ENCODE data around the gene RTL10.
A peak's percentile ranks its signal among the peaks of the same experiment; 100 is the strongest.

RTL10 gene
- total RNA-seq = 18.8 to 74.7 (median 25.4) reads per million in 9 experiments

DNA sequence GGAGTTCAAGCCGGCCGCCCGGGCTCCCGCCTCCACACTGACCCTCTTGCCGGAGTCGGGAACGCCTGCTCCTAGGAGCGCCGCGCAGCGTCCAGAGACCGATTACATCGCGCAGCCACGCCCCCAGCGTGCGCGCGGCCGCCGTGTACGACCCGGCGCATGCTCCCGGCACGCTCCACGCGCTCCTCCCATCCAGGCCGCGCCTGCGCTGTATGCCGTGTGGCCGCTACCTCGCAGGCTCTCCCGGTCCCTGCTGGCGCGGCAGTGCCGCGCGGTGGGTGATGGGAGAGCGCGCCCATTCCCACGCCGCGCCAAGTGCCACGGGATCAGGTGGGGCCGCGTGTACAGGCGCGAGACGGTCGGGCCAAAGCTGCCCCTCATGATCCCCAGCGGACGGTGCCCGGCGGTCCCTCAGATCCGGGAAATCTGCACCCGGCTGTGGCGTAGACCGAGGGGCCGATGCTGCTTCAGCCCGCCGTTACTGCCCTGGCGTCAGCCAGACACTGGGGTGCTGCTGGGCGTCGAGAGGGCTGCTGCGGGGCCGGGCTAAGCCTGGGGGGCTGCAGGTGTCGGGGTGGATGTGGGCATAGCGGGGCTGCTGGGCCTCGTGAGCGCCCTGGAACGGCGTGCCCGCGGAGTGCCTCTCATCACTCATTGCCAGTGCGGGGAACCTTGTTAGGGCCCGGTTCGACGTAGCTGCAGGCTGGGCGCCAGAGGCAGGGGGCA, at the start of gene RTL10, which contains the start of gene GNB1L:
RTL10 (minus strand) TSS at position 97 of the 726 bp plus-strand sequence. CDS start 2,613 bp downstream, outside the sequence.
GNB1L (minus strand) TSS at position 97 of the 726 bp plus-strand sequence. CDS start 33,519 bp downstream, outside the sequence.
- peak within 1 kb of the TSS; percentile 92 to 94 for H3K27ac Mint-ChIP-seq
- H3K36me3 Mint-ChIP-seq (ENCODE audit: insufficient read depth) = peaks cover 12% of the 10 kb centered on the region
- H3K9me3 Mint-ChIP-seq = no peaks in the 10 kb centered on the region
- peak within 1 kb of the TSS; percentile 96 to 97 for H3K4me3 Mint-ChIP-seq
- H3K4me1 Mint-ChIP-seq (ENCODE audit: low read depth in 2 of 2) = peaks cover 35 to 39% of the 10 kb centered on the region in 2 donors
- H3K27me3 Mint-ChIP-seq = no peaks in the 10 kb centered on the region
- peak; percentile 90 for ATAC-seq (replicated peaks)
- peak; percentile 92 to 95 (median 92) for DNase-seq

DNA sequence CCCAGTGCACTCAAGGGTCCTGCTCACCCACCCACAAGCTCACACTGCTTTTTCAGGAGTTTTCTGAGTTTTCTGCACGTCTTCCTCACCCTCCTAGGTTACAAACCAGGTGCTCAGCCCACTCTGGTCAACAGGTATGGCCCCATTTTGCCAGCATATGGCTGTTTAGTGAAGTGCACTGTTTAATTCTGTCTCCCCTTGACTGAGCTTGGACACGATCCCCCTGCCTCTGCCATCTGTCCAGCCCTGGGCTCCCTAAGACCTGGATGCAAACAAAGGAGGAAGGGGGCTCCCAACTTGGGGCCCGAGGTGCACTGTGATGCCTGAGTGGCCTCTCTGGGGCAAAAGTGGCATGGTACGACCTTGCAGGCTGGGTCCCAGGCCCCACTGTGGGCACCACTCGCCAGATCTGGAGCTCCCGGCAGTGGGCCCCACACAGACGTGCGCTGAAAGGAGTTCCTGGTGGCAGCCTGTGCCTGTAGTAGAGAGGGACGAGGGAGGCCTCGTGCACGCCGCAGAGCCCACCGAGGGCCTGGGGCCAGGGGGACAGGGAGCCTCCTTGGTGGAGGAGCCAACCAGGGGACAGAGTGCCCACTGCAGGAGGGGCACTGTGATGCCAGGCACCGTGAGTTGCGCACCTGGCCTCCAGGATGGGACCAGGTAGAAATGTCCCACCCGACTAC, 49.6 kb upstream of the RTL10 start:
- Mint-ChIP-seq H3K4me3 (no peak overlapping the region), H3K27me3 (no peaks in the 10 kb centered on the region), H3K36me3 (ENCODE audit: insufficient read depth) (no peaks in the 10 kb centered on the region), H3K27ac (no peak overlapping the region), H3K4me1 (ENCODE audit: low read depth in 2 of 2) (no peaks in the 10 kb centered on the region), H3K9me3 (no peaks in the 10 kb centered on the region)
- no peak for ATAC-seq (replicated peaks)
- no peak for DNase-seq

DNA sequence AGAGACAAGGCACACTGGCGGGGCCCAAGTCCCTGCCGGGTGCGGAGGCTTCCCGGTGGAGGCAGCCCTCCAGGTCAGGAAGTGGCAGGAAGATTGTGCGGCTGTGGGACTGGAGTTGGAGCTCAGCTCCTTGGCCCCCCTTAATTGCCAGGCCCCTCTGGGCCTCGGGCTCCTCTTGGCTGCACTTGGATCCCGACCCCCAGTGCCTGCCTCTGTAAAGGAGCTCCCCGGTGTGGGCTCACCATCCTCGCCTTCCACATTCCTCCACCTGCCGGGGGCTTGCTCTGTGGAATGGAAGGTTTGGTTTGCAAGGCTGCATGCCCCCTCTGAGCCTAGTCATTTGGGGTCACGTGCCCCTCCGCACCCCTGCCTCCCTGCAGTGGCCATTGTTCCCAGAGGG, 48.8 kb upstream of the RTL10 start:
- Mint-ChIP-seq H3K4me3 (no peak overlapping the region), H3K4me1 (ENCODE audit: low read depth in 2 of 2) (no peaks in the 10 kb centered on the region), H3K27ac (no peak overlapping the region), H3K27me3 (no peaks in the 10 kb centered on the region), H3K36me3 (ENCODE audit: insufficient read depth) (no peaks in the 10 kb centered on the region), H3K9me3 (no peaks in the 10 kb centered on the region)
- ATAC-seq (replicated peaks) (no peak), DNase-seq (no peak)

DNA sequence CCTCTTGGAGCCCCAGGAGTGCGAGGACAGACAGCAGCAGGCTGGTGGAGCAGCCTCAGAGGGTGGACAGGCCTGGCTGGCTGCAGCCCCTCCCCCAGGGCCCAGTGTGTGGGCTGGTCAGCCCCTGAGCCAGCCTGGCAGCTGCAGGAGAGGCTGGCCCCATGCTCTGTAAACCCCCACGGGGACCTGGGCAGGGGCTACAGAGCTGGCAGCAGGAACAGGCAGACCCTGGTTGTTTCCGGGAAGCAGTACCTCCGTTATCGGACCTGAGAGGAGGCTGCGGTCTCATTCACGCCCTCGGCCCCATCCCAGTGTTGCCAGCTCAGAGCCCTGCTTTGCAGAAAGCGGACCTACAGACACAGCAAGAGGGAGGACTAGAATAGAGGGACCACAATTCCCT, 48.4 kb upstream of the RTL10 start:
- no peaks in the 10 kb centered on the region for H3K36me3 Mint-ChIP-seq (ENCODE audit: insufficient read depth)
- ATAC-seq (replicated peaks) (no peak), DNase-seq (no peak)
- H3K27me3 Mint-ChIP-seq = no peaks in the 10 kb centered on the region
- H3K9me3 Mint-ChIP-seq = no peaks in the 10 kb centered on the region
- H3K4me1 Mint-ChIP-seq (ENCODE audit: low read depth in 2 of 2) = no peaks in the 10 kb centered on the region
- H3K4me3 Mint-ChIP-seq = no peak overlapping the region
- no peak overlapping the region for H3K27ac Mint-ChIP-seq

GRCh38 chr22:19902245-19902715, 47.6 kb upstream of the RTL10 start:
- Mint-ChIP-seq H3K4me3 (no peak overlapping the region), H3K27ac (no peak overlapping the region), H3K4me1 (ENCODE audit: low read depth in 2 of 2) (no peaks in the 10 kb centered on the region), H3K9me3 (no peaks in the 10 kb centered on the region), H3K36me3 (ENCODE audit: insufficient read depth) (no peaks in the 10 kb centered on the region), H3K27me3 (no peaks in the 10 kb centered on the region)
- no peak for ATAC-seq (replicated peaks)
- no peak for DNase-seq

- Mint-ChIP-seq H3K4me1 (ENCODE audit: low read depth in 2 of 2) (no peaks in the 10 kb centered on the region), H3K36me3 (ENCODE audit: insufficient read depth) (no peaks in the 10 kb centered on the region), H3K4me3 (no peak overlapping the region), H3K27ac (no peak overlapping the region), H3K27me3 (no peaks in the 10 kb centered on the region), H3K9me3 (no peaks in the 10 kb centered on the region)
- DNase-seq (no peak), ATAC-seq (replicated peaks) (no peak)
Observed at GRCh38 chr22:19901577-19902244, 47.0 kb upstream of the RTL10 start.

DNA sequence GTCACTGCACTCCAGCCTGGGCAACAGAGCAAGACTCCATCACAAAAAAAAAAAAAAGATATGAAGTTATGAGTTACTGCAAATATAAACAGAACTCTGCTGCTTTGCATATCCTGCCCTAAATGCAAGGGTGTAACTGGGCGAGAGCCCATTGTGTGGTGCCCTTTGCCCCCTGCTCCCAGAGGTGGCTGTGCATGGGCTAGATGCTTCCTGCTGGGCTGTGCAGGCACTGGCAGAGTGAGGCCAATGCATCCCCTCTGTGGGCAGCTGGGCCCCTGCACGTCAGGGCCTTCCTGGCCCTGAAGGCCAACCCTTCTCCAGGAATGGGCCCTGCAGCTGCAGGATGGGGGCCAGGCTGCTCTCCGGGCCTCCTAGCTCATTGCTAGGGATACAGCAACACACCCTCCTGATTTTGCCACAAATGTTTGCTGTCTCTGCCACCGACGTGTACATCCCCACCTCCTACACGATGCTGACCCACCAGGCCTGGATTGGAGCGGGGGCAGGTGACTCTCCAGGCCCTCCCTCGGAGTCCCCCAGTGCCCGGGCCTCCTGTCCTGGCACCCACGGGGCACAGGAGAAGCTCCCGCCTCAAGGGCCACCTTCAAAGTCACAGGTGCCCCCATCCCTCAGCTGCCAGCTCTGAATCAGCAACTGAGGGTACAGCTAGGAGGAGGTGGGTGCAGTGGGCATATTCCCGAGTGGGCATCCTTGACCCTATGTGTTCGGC, 46.2 kb upstream of the RTL10 start:
- Mint-ChIP-seq H3K36me3 (ENCODE audit: insufficient read depth) (no peaks in the 10 kb centered on the region), H3K4me3 (no peak overlapping the region), H3K27ac (no peak overlapping the region), H3K4me1 (ENCODE audit: low read depth in 2 of 2) (no peaks in the 10 kb centered on the region), H3K27me3 (no peaks in the 10 kb centered on the region), H3K9me3 (no peaks in the 10 kb centered on the region)
- ATAC-seq (replicated peaks) (no peak), DNase-seq (no peak)

DNA sequence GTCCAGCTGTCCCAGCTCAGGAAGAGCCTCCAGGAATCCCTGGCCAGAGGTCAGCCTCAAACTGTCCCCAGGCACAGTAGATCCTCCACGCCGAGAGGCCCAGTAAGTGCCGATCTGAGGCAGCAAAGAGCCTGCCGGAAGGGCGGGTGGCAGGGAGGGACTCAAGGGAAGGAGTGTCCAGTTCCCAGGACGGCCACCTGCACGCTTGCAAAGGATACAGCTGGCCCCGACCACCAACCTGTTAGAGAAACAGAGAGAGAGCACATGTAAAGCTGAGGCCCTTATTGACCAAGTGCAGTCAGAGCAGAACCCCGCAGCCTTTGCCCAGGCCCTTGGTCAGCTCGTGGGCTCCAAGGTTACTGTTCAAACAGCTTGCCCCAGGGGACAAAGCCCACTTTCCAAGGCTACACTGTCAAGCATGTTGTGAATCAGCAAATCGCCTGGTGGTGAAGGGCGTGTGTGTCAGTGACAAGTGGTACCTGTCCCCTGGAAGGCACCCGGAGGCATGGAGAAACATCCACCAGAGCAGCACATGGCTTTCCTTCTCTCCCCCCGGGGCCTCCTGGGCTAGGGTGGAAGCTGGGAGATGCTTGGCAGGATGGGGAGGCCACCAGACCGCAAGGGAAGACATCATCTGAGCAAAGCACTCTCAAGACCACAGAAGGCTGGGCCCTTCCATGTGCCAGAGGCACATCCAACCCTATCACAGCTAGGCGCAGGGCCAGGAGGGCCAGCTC, 44.3 kb upstream of the RTL10 start:
- no peaks in the 10 kb centered on the region for H3K36me3 Mint-ChIP-seq (ENCODE audit: insufficient read depth)
- ATAC-seq (replicated peaks) (no peak), DNase-seq (no peak)
- no peaks in the 10 kb centered on the region for H3K9me3 Mint-ChIP-seq
- no peaks in the 10 kb centered on the region for H3K27me3 Mint-ChIP-seq
- peak overlapping the region in 1 of 2 donors; percentile 25 for H3K27ac Mint-ChIP-seq
- H3K4me1 Mint-ChIP-seq (ENCODE audit: low read depth in 2 of 2) = no peaks in the 10 kb centered on the region
- no peak overlapping the region for H3K4me3 Mint-ChIP-seq

- DNase-seq = no peak
- Mint-ChIP-seq H3K36me3 (ENCODE audit: insufficient read depth) (peaks cover 3% of the 10 kb centered on the region), H3K9me3 (no peaks in the 10 kb centered on the region), H3K27me3 (no peaks in the 10 kb centered on the region), H3K4me3 (no peak overlapping the region), H3K27ac (no peak overlapping the region), H3K4me1 (ENCODE audit: low read depth in 2 of 2) (no peaks in the 10 kb centered on the region)
- ATAC-seq (replicated peaks) = no peak
Observed at GRCh38 chr22:19898145-19898544, 43.5 kb upstream of the RTL10 start.

- no peak for ATAC-seq (replicated peaks)
- Mint-ChIP-seq H3K4me1 (ENCODE audit: low read depth in 2 of 2) (no peaks in the 10 kb centered on the region), H3K9me3 (no peaks in the 10 kb centered on the region), H3K27ac (no peak overlapping the region), H3K4me3 (no peak overlapping the region), H3K36me3 (ENCODE audit: insufficient read depth) (peaks cover 3% of the 10 kb centered on the region), H3K27me3 (no peaks in the 10 kb centered on the region)
- no peak for DNase-seq
Observed at GRCh38 chr22:19897726-19898125, 43.1 kb upstream of the RTL10 start.

DNA sequence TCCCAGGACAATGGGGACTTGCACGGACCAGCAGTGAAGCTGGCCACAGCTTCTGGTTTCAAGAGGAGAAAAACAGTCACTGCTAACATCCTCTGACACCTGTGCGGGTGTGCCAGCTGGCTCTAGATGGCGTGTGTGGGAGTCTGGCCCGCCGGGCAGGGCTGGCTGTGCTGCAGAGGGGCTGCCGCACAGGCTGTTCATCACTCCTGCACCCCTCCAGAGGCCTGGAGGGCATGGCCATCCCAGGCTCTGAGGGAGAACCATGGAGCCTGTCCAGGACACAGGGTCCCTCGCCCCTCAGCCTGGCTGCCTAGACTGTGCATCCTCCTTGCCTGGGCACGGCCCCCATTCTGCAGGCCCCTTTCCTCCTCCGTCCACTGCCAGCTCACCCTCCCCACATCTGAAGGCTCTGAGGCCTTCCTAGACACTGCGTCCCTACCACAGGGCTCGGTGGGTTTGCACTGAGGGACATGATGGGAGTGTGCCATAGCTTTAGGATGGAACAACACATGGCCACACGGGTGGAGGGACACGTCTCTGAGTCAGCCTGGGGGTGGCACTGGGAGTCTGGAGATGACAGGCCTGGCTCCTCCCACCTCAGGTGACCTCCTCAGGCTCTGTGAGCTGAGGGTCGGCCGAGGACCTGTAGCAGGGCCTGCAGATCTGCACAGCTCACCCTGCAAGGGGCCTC, 42.1 kb upstream of the RTL10 start:
- H3K27ac Mint-ChIP-seq = peak overlapping the region in 1 of 2 donors; percentile 29
- no peak for DNase-seq
- ATAC-seq (replicated peaks) = no peak
- peaks cover 3% of the 10 kb centered on the region for H3K36me3 Mint-ChIP-seq (ENCODE audit: insufficient read depth)
- H3K27me3 Mint-ChIP-seq = no peaks in the 10 kb centered on the region
- H3K4me3 Mint-ChIP-seq = no peak overlapping the region
- H3K9me3 Mint-ChIP-seq = no peaks in the 10 kb centered on the region
- H3K4me1 Mint-ChIP-seq (ENCODE audit: low read depth in 2 of 2) = peaks cover 8% of the 10 kb centered on the region in 2 donors

GRCh38 chr22:19895160-19895849, 40.6 kb upstream of the RTL10 start:
- H3K4me3 Mint-ChIP-seq = no peak overlapping the region
- H3K9me3 Mint-ChIP-seq = no peaks in the 10 kb centered on the region
- DNase-seq (no peak), ATAC-seq (replicated peaks) (no peak)
- H3K36me3 Mint-ChIP-seq (ENCODE audit: insufficient read depth) = peaks cover 3% of the 10 kb centered on the region
- H3K27me3 Mint-ChIP-seq = no peaks in the 10 kb centered on the region
- H3K27ac Mint-ChIP-seq = peak overlapping the region in 1 of 2 donors; percentile 38
- peaks cover 18% of the 10 kb centered on the region in 2 donors for H3K4me1 Mint-ChIP-seq (ENCODE audit: low read depth in 2 of 2)

All from effector memory CD8-positive, alpha-beta T cell (primary cell).